ENCODE measurements around the gene KCNMA1.

GRCh38 chr10:77032188-77032570 lies 605.4 kb downstream of the KCNMA1 start:
- TF ChIP-seq CTCF (IDR thresholded peaks at IDR 0.05): no peak
- TF ChIP-seq POLR2A (IDR thresholded peaks at IDR 0.05; ENCODE audit: low read depth): no peak
- no peak for TF ChIP-seq POLR2AphosphoS5 (IDR thresholded peaks at IDR 0.05)
